H9 (cell line): ENCODE results near the gene BICD1. TPM values are rescaled to one million over a fixed set of nuclear protein-coding genes. Genes with fewer than 3 reads are reported as not detected.

ENCODE experiments used
- DNase-seq: peaks from one replicate; pipeline ENCODE4 v3.0.0-alpha.2; 2017
- H2AFZ ChIP-seq: one replicate; pipeline ENCODE4 v1.6.1; 2013; ENCODE audit warnings: mild to moderate bottlenecking, low read length, control low read depth, moderate library complexity
- H2AK5ac ChIP-seq: 2 replicates; pipeline ENCODE4 v1.6.1; 2013; ENCODE audit warnings: low read length, control low read depth, mixed read lengths; ENCODE audit not compliant: insufficient read length
- H2BK120ac ChIP-seq: one replicate; pipeline ENCODE4 v1.6.1; 2013; ENCODE audit warnings: low read depth, mild to moderate bottlenecking, low read length, control low read depth, inconsistent platforms; ENCODE audit not compliant: poor library complexity, severe bottlenecking
- H2BK12ac ChIP-seq: 2 replicates; pipeline ENCODE4 v1.6.1; 2013; ENCODE audit warnings: low read length, control low read depth, mixed read lengths, low read depth; ENCODE audit not compliant: insufficient read length
- H2BK15ac ChIP-seq: 2 replicates; pipeline ENCODE4 v1.6.1; 2013; ENCODE audit warnings: low read depth, low read length, control low read depth
- H2BK20ac ChIP-seq: one replicate; pipeline ENCODE4 v1.6.1; 2013; ENCODE audit warnings: low read depth, mild to moderate bottlenecking, low read length, control low read depth, inconsistent platforms; ENCODE audit not compliant: poor library complexity, severe bottlenecking
- H2BK5ac ChIP-seq: 2 replicates; pipeline ENCODE4 v1.6.1; 2013; ENCODE audit warnings: low read length, control low read depth, mixed read lengths; ENCODE audit not compliant: insufficient read length
- H3K14ac ChIP-seq: 2 replicates; pipeline ENCODE4 v1.6.1; 2013; ENCODE audit warnings: low read length, control low read depth; ENCODE audit not compliant: insufficient read depth
- H3K18ac ChIP-seq: 2 replicates; pipeline ENCODE4 v1.6.1; 2013; ENCODE audit warnings: low read depth, mild to moderate bottlenecking, mixed read lengths, low read length, control low read depth; ENCODE audit not compliant: insufficient read length
- H3K23ac ChIP-seq: 2 replicates; pipeline ENCODE4 v1.6.1; 2013; ENCODE audit warnings: low read length, control low read depth, mixed read lengths, low read depth; ENCODE audit not compliant: insufficient read length
- H3K23me2 ChIP-seq: 2 replicates; pipeline ENCODE4 v1.6.1; 2013; ENCODE audit warnings: low read depth, mild to moderate bottlenecking, mixed read lengths, low read length, control low read depth; ENCODE audit not compliant: insufficient read length, poor library complexity, severe bottlenecking
- H3K27ac ChIP-seq: 2 replicates; pipeline ENCODE4 v1.5.1; 2013; ENCODE audit warnings: low read length, control low read depth, mixed read lengths, low read depth; ENCODE audit not compliant: insufficient read length
- H3K27me3 ChIP-seq: 2 replicates; pipeline ENCODE4 v1.6.1; 2013; ENCODE audit warnings: low read length, control low read depth, inconsistent platforms; ENCODE audit not compliant: insufficient read depth
- H3K4ac ChIP-seq: 2 replicates; pipeline ENCODE4 v1.6.1; 2013; ENCODE audit warnings: low read depth, mild to moderate bottlenecking, control low read depth, inconsistent platforms, low read length, moderate library complexity
- H3K4me1 ChIP-seq: 2 replicates; pipeline ENCODE4 v1.6.1; 2013; ENCODE audit warnings: low read length, control low read depth, inconsistent platforms; ENCODE audit not compliant: insufficient read depth
- H3K4me2 ChIP-seq: 2 replicates; pipeline ENCODE4 v1.6.1; 2013; ENCODE audit warnings: low read length, control low read depth, mixed read lengths; ENCODE audit not compliant: insufficient read length, insufficient read depth
- H3K56ac ChIP-seq: 2 replicates; pipeline ENCODE4 v1.6.1; 2013; ENCODE audit warnings: low read depth, mild to moderate bottlenecking, mixed read lengths, low read length, control low read depth; ENCODE audit not compliant: insufficient read length
- H3K79me1 ChIP-seq: 2 replicates; pipeline ENCODE4 v1.6.1; 2013; ENCODE audit warnings: low read depth, mild to moderate bottlenecking, moderate library complexity, low read length, control low read depth, inconsistent platforms; ENCODE audit not compliant: insufficient read depth, poor library complexity, severe bottlenecking
- H3K79me2 ChIP-seq: 2 replicates; pipeline ENCODE4 v1.6.1; 2013; ENCODE audit warnings: low read length, control low read depth, inconsistent platforms; ENCODE audit not compliant: insufficient read depth
- H3K9ac ChIP-seq: 2 replicates; pipeline ENCODE4 v1.6.1; 2013; ENCODE audit warnings: low read length, control low read depth, mixed read lengths; ENCODE audit not compliant: insufficient read length; ENCODE audit errors: extremely low read depth
- H3K9me3 ChIP-seq: one replicate; pipeline ENCODE4 v1.6.1; 2013; ENCODE audit warnings: low read depth, low read length, inconsistent platforms; ENCODE audit not compliant: control insufficient read depth
- H3T11ph ChIP-seq: one replicate; pipeline ENCODE4 v1.6.1; 2013; ENCODE audit warnings: mild to moderate bottlenecking, low read length, control low read depth, inconsistent platforms
- H4K20me1 ChIP-seq: one replicate; pipeline ENCODE4 v1.6.1; 2013; ENCODE audit not compliant: control insufficient read depth, insufficient read length, insufficient read depth
- H4K5ac ChIP-seq: 2 replicates; pipeline ENCODE4 v1.6.1; 2013; ENCODE audit warnings: low read depth, mild to moderate bottlenecking, mixed read lengths, low read length, control low read depth; ENCODE audit not compliant: insufficient read length
- H4K8ac ChIP-seq: replicated peaks from 2 replicates; pipeline ENCODE4 v1.6.1; 2013; ENCODE audit warnings: low read length, control low read depth, mixed read lengths, low read depth; ENCODE audit not compliant: insufficient read length
- H4K91ac ChIP-seq: 2 replicates; pipeline ENCODE4 v1.6.1; 2013; ENCODE audit warnings: low read depth, mild to moderate bottlenecking, moderate library complexity, mixed read lengths, low read length, control low read depth; ENCODE audit not compliant: insufficient read length
- H3K27ac Mint-ChIP-seq, 3 experiments: 2 replicates in 2 of 3; 3 replicates in 1 of 3; pipeline ENCODE4 v1.8.0; 2020 to 2021; ENCODE audit warnings: mixed read lengths in 3 of 3, mild to moderate bottlenecking in 1 of 3, moderate library complexity in 1 of 3
- H3K27me3 Mint-ChIP-seq: 2 replicates; pipeline ENCODE4 v1.8.0; 2021; ENCODE audit warnings: low read depth, mild to moderate bottlenecking, moderate library complexity, mixed read lengths
- H3K36me3 Mint-ChIP-seq, 3 experiments: 2 replicates in 2 of 3; 3 replicates in 1 of 3; pipeline ENCODE4 v1.8.0; 2020 to 2021; ENCODE audit warnings: low read depth in 3 of 3, mixed read lengths in 3 of 3; ENCODE audit not compliant: insufficient read depth in 1 of 3
- H3K4me1 Mint-ChIP-seq, 2 experiments: 2 replicates each; pipeline ENCODE4 v1.8.0; 2020; ENCODE audit warnings: mixed read lengths in 2 of 2
- H3K4me3 Mint-ChIP-seq, 2 experiments: 2 replicates in 1 of 2; 3 replicates in 1 of 2; pipeline ENCODE4 v1.8.0; 2020 to 2021; ENCODE audit warnings: mild to moderate bottlenecking in 2 of 2, mixed read lengths in 2 of 2, moderate library complexity in 1 of 2
- H3K9me3 Mint-ChIP-seq, 2 experiments: 2 replicates in 1 of 2; 3 replicates in 1 of 2; pipeline ENCODE4 v1.8.0; 2020; ENCODE audit warnings: mild to moderate bottlenecking in 2 of 2, mixed read lengths in 2 of 2, moderate library complexity in 1 of 2
- CTCF ChIP-seq: fragments of 200-600 bp; sonication (generic); conservative IDR thresholded peaks from 3 replicates; pipeline ENCODE4 v1.8.0; 2021; ENCODE audit warnings: antibody characterized with exemption, mild to moderate bottlenecking
- WGBS: extraction: QIAGEN DNeasy Blood & Tissue Kit; methylation state at CpG from one replicate; pipeline ENCODE4 v1.1.7; 2013; ENCODE audit warnings: missing lambda C conversion rate, low lambda C conversion rate, mixed read lengths; ENCODE audit not compliant: insufficient read length; ENCODE audit errors: extremely low coverage; 5-methylcytosine and 5-hydroxymethylcytosine counted together
- total RNA-seq: library from RNA; stranded (reverse); gene quantifications from 2 replicates; pipeline ENCODE4 v1.2.1, GENCODE V29; 2021

BICD1 gene
- total RNA-seq, 1 experiment from 2014 or later, result 134 TPM

GRCh38 chr12:32277774-32278173 is 171.1 kb downstream of the BICD1 start:
- H3K36me3 Mint-ChIP-seq, result peaks cover 7 to 17% (median 14%) of the 10 kb centered on the region in 3 experiments
- no peaks in the 10 kb centered on the region for H3K27me3 Mint-ChIP-seq
- Histone ChIP-seq H3K14ac (no peak overlapping the region), H2BK120ac (no peak overlapping the region), H4K91ac (no peak overlapping the region), H2AK5ac (no peak overlapping the region), H2BK12ac (no peak overlapping the region), H2BK15ac (no peak overlapping the region), H3K79me1 (no peaks in the 10 kb centered on the region), H3K4ac (no peak overlapping the region), H3T11ph (no peak overlapping the region), H3K79me2 (no peaks in the 10 kb centered on the region; the same call in 1 of the 2 replicates), H4K8ac (no peak overlapping the region), H3K9me3 (no peaks in the 10 kb centered on the region), H3K18ac (no peak overlapping the region), H3K4me2 (no peak overlapping the region), H3K23ac (no peak overlapping the region), H3K23me2 (no peaks in the 10 kb centered on the region), H3K27ac (no peak overlapping the region), H3K27me3 (no peaks in the 10 kb centered on the region), H2AFZ (no peak overlapping the region), H4K20me1 (no peaks in the 10 kb centered on the region), H3K4me1 (peaks cover 2% of the 10 kb centered on the region; the same call in 1 of the 2 replicates), H2BK20ac (no peak overlapping the region), H3K56ac (no peak overlapping the region), H2BK5ac (no peak overlapping the region), H3K9ac (no peak overlapping the region), H4K5ac (no peak overlapping the region)
- peaks cover 18 to 23% of the 10 kb centered on the region in 2 experiments for H3K4me1 Mint-ChIP-seq
- peak overlapping the region in 1 of 3 experiments; percentile 8; a peak in 1 of 7 replicates for H3K27ac Mint-ChIP-seq
- no peak overlapping the region for H3K4me3 Mint-ChIP-seq
- TF ChIP-seq CTCF, result no peak
- DNase-seq, result no peak
- no peaks in the 10 kb centered on the region for H3K9me3 Mint-ChIP-seq
- no CpG with 5 or more reads among the region's 2 CpGs for WGBS
